ENCODE data around the gene PHKA1. TPM values are rescaled to one million over a fixed set of nuclear protein-coding genes. Genes with fewer than 3 reads are reported as not detected.

The PHKA1 gene
- polyA plus RNA-seq, 2 donors, result 2.8 to 3.3 TPM

DNA sequence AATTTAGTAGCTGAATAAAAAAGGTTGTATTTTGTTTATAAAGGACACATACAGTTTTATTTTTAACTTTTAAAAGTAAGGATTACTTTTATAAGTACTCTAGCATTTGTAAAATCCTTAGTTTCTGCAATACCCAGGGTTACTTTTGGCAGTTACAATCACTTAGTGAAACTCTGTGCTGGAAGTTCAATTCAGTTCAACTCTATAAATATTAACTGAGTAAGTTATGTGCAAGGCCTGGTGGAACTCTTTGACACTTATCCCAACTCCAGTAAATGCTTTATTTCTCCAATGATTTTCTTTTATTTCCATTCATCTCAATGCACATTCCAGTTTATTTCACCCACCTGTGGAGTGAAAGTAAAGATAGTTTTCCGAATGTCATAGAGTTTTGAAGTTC, 78.2 kb downstream of the PHKA1 start:
- Histone ChIP-seq H3K27ac (ENCODE audit: low read depth in 2 of 2, low read length in 1 of 2) (no peak overlapping the region), H3K27me3 (ENCODE audit: control insufficient read depth in 1 of 2, insufficient read depth in 2 of 2, low read length in 2 of 2) (no peaks in the 10 kb centered on the region), H3K36me3 (ENCODE audit: control insufficient read depth in 2 of 2, insufficient read depth in 2 of 2, low read length in 1 of 2) (no peaks in the 10 kb centered on the region), H3K9me3 (ENCODE audit: control insufficient read depth in 2 of 2, insufficient read depth in 1 of 2, low read depth in 1 of 2, low read length in 1 of 2) (no peaks in the 10 kb centered on the region), H3K4me3 (ENCODE audit: low read depth in 1 of 2, low read length in 2 of 2) (no peak overlapping the region), H3K4me1 (ENCODE audit: control insufficient read depth in 2 of 2, insufficient read depth in 2 of 2, low read length in 1 of 2) (no peaks in the 10 kb centered on the region)
- 85 to 89% methylated on average over 1 of the region's 1 CpG for WGBS, 2 donors

DNA sequence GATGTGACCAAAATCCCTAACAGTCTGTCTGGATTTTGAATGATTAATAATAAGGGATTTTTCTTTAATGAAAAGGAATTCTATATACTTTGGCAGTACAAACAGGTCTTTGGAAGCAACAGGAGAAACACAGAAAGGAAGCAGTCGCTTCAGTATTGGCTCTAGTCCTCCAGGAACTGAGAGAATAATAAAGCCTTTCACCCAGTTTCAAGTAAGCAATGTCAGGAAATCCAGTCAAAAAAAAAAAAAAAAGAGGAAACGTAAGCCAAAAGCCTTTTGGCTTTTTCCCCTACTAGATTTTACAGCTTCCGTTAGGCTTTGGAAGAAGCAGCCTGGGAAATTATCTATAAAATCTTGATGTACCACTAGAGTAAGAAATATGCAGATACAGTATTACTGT, 79.8 kb downstream of the PHKA1 start:
- Histone ChIP-seq H3K27ac (ENCODE audit: low read depth in 2 of 2, low read length in 1 of 2) (no peak overlapping the region), H3K4me1 (ENCODE audit: control insufficient read depth in 2 of 2, insufficient read depth in 2 of 2, low read length in 1 of 2) (no peaks in the 10 kb centered on the region)
- WGBS, 2 donors, result 48 to 51% methylated on average over 3 of the region's 3 CpGs

DNA sequence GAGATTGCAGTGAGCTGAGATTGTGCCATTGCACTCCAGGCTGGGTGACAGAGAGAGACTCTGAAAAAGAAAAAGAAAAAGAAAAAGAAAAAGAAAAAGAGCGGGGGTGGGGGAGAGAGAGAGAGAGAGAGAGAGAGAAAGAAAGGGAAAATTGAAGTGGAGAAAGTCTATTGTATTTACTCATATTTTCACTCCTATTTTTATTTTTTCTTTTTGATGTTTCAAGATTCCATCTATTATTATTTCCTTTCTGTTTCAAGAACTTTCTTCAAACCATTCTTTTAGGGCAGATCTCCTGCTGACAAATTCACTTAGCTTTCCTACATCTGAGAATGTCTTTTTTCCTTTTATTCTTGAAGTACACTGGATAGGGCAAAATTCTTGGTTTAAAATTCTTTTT, 83.9 kb downstream of the PHKA1 start:
- H3K27ac ChIP-seq (ENCODE audit: low read depth in 2 of 2, low read length in 1 of 2), result no peak overlapping the region
- WGBS, 2 donors, result 64 to 100% methylated on average over 1 of the region's 1 CpG
- no peaks in the 10 kb centered on the region for H3K4me1 ChIP-seq (ENCODE audit: control insufficient read depth in 2 of 2, insufficient read depth in 2 of 2, low read length in 1 of 2)
- H3K9me3 ChIP-seq (ENCODE audit: control insufficient read depth in 2 of 2, insufficient read depth in 1 of 2, low read depth in 1 of 2, low read length in 1 of 2), result no peaks in the 10 kb centered on the region
- no peaks in the 10 kb centered on the region for H3K27me3 ChIP-seq (ENCODE audit: control insufficient read depth in 1 of 2, insufficient read depth in 2 of 2, low read length in 2 of 2)
- no peaks in the 10 kb centered on the region for H3K36me3 ChIP-seq (ENCODE audit: control insufficient read depth in 2 of 2, insufficient read depth in 2 of 2, low read length in 1 of 2)
- no peak overlapping the region for H3K4me3 ChIP-seq (ENCODE audit: low read depth in 1 of 2, low read length in 2 of 2)

More for the DNA sequence above, 79.8 kb downstream of the PHKA1 start:
- Histone ChIP-seq H3K36me3 (ENCODE audit: control insufficient read depth in 2 of 2, insufficient read depth in 2 of 2, low read length in 1 of 2) (no peaks in the 10 kb centered on the region), H3K9me3 (ENCODE audit: control insufficient read depth in 2 of 2, insufficient read depth in 1 of 2, low read depth in 1 of 2, low read length in 1 of 2) (no peaks in the 10 kb centered on the region), H3K4me3 (ENCODE audit: low read depth in 1 of 2, low read length in 2 of 2) (no peak overlapping the region), H3K27me3 (ENCODE audit: control insufficient read depth in 1 of 2, insufficient read depth in 2 of 2, low read length in 2 of 2) (no peaks in the 10 kb centered on the region)

DNA sequence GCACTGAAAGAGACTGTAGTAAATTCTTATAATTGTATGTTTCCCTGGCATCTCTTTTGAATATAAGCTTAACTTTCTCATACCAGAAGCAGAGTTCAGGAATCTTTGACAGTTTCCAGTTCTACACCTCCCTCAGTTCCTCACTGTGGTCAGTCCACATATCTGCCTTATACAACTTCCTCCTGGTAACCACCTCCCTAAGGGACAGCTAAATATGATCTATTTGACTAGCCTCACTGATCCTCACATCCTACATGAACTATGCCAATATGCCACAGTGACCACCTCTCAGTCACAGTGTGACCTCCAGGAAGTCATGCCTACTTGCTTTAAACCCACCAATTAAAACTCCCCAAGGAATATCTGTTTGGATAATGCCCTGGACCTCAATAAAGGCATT, 89.9 kb downstream of the PHKA1 start:
- no peak overlapping the region for H3K4me3 ChIP-seq (ENCODE audit: low read depth in 1 of 2, low read length in 2 of 2)
- H3K4me1 ChIP-seq (ENCODE audit: control insufficient read depth in 2 of 2, insufficient read depth in 2 of 2, low read length in 1 of 2), result no peaks in the 10 kb centered on the region
- H3K27me3 ChIP-seq (ENCODE audit: control insufficient read depth in 1 of 2, insufficient read depth in 2 of 2, low read length in 2 of 2), result no peaks in the 10 kb centered on the region
- H3K27ac ChIP-seq (ENCODE audit: low read depth in 2 of 2, low read length in 1 of 2), result no peak overlapping the region
- no peaks in the 10 kb centered on the region for H3K9me3 ChIP-seq (ENCODE audit: control insufficient read depth in 2 of 2, insufficient read depth in 1 of 2, low read depth in 1 of 2, low read length in 1 of 2)
- no peaks in the 10 kb centered on the region for H3K36me3 ChIP-seq (ENCODE audit: control insufficient read depth in 2 of 2, insufficient read depth in 2 of 2, low read length in 1 of 2)

DNA sequence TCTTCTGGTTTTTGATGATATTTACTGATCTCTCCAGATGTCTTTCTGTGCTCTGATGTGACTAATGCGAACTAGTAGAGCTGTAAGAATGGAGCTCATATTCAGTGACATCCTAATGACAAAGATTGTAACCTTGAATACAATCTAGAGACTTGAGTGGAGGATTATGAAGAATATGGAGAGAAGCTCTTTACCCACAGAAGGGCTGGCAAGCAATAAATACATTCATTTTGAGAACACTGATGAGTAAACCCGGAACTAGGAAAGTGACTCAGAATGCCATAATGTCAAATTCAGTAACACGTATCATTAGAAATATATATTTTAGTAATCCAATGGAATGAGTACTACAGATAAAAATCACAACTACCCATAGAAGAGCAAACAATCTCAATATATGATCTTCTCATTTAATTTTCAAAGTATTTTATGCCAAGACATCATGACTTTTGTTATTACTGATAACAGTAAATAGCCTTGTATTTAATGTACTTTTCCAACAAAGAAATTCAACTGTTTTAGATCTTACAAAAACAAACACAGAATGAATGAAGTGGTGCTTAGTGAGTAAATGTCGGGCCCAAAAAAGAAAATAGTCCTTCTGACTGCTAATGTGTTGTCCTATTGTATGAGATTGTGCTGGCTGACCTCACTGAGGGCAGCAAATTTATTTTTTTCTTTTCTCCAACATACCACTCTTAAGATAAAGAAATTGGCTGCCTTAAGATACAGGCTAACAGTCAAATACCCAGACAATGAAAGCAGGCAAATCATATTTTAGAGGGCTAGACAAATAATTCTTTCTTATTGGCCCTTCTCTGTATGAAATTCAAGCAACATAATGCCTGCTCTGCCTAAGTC, 92.3 kb downstream of the PHKA1 start:
- Histone ChIP-seq H3K27ac (ENCODE audit: low read depth in 2 of 2, low read length in 1 of 2) (no peak overlapping the region), H3K27me3 (ENCODE audit: control insufficient read depth in 1 of 2, insufficient read depth in 2 of 2, low read length in 2 of 2) (no peaks in the 10 kb centered on the region), H3K36me3 (ENCODE audit: control insufficient read depth in 2 of 2, insufficient read depth in 2 of 2, low read length in 1 of 2) (no peaks in the 10 kb centered on the region), H3K9me3 (ENCODE audit: control insufficient read depth in 2 of 2, insufficient read depth in 1 of 2, low read depth in 1 of 2, low read length in 1 of 2) (no peaks in the 10 kb centered on the region), H3K4me3 (ENCODE audit: low read depth in 1 of 2, low read length in 2 of 2) (no peak overlapping the region), H3K4me1 (ENCODE audit: control insufficient read depth in 2 of 2, insufficient read depth in 2 of 2, low read length in 1 of 2) (no peaks in the 10 kb centered on the region)
- WGBS, 2 donors, result 49 to 58% methylated on average over 4 of the region's 4 CpGs

DNA sequence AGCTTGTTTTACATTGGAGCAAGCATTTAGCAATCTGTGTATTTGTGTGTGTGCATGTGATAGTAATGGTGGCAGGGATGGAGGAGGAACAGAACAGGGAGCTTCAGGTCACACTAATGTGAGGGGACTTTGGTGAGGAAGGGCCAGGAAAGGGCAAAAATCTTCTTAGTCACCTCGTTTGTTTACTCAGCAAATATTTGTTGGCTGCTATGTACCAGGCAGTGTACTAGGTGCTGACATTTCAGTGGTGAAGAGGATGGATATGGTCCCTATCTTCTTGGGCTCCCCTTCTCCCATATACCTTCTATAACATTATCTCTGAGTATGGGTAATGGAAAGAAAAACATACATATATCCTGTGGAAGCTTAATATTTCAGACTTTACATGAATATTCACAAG, 92.9 kb downstream of the PHKA1 start:
- 31 to 50% methylated on average over 1 of the region's 1 CpG for WGBS, 2 donors
- Histone ChIP-seq H3K27ac (ENCODE audit: low read depth in 2 of 2, low read length in 1 of 2) (peak overlapping the region in 1 of 2 donors; percentile 64), H3K9me3 (ENCODE audit: control insufficient read depth in 2 of 2, insufficient read depth in 1 of 2, low read depth in 1 of 2, low read length in 1 of 2) (no peaks in the 10 kb centered on the region)

DNA sequence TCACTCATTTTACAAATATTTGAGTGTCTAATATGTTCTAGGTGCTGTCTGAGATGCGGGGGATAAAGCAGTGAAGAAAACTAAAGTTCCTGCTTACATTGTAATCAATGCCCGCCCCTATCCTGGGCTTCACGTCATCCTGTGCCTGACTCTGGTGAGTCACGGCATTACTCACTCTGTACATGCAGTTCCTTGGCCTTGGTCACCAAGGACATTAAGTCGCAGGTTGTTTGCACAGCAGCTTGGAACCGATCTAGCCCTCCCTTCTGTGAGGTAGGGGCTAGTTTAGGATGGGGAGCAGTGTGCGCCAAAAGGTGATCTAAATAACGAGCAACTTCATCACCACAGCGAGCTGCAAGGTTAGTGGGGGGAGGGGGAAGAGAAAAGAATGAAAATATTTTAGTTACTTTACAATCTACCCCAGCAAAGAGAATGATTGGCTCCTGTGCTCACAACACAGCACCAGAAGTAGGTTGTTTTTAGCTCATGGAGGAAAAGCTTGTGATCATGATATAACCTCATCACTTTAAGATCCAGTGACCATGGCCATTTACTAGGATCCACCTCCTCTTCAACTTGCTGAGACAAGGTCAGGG, 93.5 kb downstream of the PHKA1 start:
- Histone ChIP-seq H3K27ac (ENCODE audit: low read depth in 2 of 2, low read length in 1 of 2) (peak overlapping the region; percentile 6 to 64), H3K4me3 (ENCODE audit: low read depth in 1 of 2, low read length in 2 of 2) (no peak overlapping the region)
- WGBS, 2 donors, result 38 to 44% methylated on average over 9 of the region's 9 CpGs

More for the DNA sequence above, 92.9 kb downstream of the PHKA1 start:
- Histone ChIP-seq H3K27me3 (ENCODE audit: control insufficient read depth in 1 of 2, insufficient read depth in 2 of 2, low read length in 2 of 2) (no peaks in the 10 kb centered on the region), H3K4me3 (ENCODE audit: low read depth in 1 of 2, low read length in 2 of 2) (no peak overlapping the region), H3K4me1 (ENCODE audit: control insufficient read depth in 2 of 2, insufficient read depth in 2 of 2, low read length in 1 of 2) (no peaks in the 10 kb centered on the region), H3K36me3 (ENCODE audit: control insufficient read depth in 2 of 2, insufficient read depth in 2 of 2, low read length in 1 of 2) (no peaks in the 10 kb centered on the region)

DNA sequence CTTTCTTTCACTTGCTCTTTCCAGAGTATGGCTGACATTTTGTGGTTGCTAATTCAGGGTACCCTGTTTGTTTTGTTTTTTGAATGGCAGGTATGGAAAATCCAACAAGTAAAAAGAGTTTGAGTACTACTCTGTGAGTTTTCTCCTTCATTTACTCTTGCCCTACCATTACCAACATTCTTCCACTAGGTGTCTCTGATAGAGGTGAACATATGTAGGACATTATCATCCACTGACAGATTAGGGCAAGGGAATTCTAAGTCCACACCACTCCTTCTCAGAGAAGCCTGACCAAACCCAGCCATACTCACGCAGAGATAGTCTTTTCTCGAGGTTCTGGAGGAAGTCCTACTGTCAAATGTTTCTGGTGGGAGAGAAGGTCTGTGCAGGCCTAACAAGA, 104.8 kb downstream of the PHKA1 start:
- no peaks in the 10 kb centered on the region for H3K36me3 ChIP-seq (ENCODE audit: control insufficient read depth in 2 of 2, insufficient read depth in 2 of 2, low read length in 1 of 2)
- no peaks in the 10 kb centered on the region for H3K4me1 ChIP-seq (ENCODE audit: control insufficient read depth in 2 of 2, insufficient read depth in 2 of 2, low read length in 1 of 2)
- 63 to 70% methylated on average over 2 of the region's 2 CpGs for WGBS, 2 donors
- no peak overlapping the region for H3K4me3 ChIP-seq (ENCODE audit: low read depth in 1 of 2, low read length in 2 of 2)
- H3K27me3 ChIP-seq (ENCODE audit: control insufficient read depth in 1 of 2, insufficient read depth in 2 of 2, low read length in 2 of 2), result no peaks in the 10 kb centered on the region
- H3K27ac ChIP-seq (ENCODE audit: low read depth in 2 of 2, low read length in 1 of 2), result no peak overlapping the region
- no peaks in the 10 kb centered on the region for H3K9me3 ChIP-seq (ENCODE audit: control insufficient read depth in 2 of 2, insufficient read depth in 1 of 2, low read depth in 1 of 2, low read length in 1 of 2)

More for the DNA sequence above, 93.5 kb downstream of the PHKA1 start:
- Histone ChIP-seq H3K9me3 (ENCODE audit: control insufficient read depth in 2 of 2, insufficient read depth in 1 of 2, low read depth in 1 of 2, low read length in 1 of 2) (no peaks in the 10 kb centered on the region), H3K4me1 (ENCODE audit: control insufficient read depth in 2 of 2, insufficient read depth in 2 of 2, low read length in 1 of 2) (no peaks in the 10 kb centered on the region), H3K27me3 (ENCODE audit: control insufficient read depth in 1 of 2, insufficient read depth in 2 of 2, low read length in 2 of 2) (no peaks in the 10 kb centered on the region), H3K36me3 (ENCODE audit: control insufficient read depth in 2 of 2, insufficient read depth in 2 of 2, low read length in 1 of 2) (no peaks in the 10 kb centered on the region)

DNA sequence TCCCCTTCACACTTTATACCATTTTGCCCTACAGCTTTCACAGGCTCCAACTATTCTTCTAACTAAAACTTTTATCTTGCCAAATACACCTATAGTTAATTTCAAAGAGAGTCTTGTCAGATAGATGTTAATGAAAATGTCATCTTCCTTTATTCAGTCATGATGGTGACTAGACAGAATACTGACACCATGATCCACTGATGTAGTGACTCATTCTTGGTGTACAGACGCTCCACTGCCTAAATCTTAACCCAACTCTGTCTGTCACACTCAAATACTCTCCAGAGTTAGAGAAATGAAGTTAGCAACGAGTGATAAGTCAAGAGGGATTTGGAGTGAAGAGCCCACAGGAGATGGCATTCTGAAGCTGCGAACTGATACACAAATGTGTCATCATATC, 109.4 kb downstream of the PHKA1 start:
- 67 to 80% methylated on average over 3 of the region's 3 CpGs for WGBS, 2 donors
- Histone ChIP-seq H3K36me3 (ENCODE audit: control insufficient read depth in 2 of 2, insufficient read depth in 2 of 2, low read length in 1 of 2) (no peaks in the 10 kb centered on the region), H3K4me3 (ENCODE audit: low read depth in 1 of 2, low read length in 2 of 2) (no peak overlapping the region), H3K27ac (ENCODE audit: low read depth in 2 of 2, low read length in 1 of 2) (no peak overlapping the region), H3K4me1 (ENCODE audit: control insufficient read depth in 2 of 2, insufficient read depth in 2 of 2, low read length in 1 of 2) (no peaks in the 10 kb centered on the region), H3K27me3 (ENCODE audit: control insufficient read depth in 1 of 2, insufficient read depth in 2 of 2, low read length in 2 of 2) (no peaks in the 10 kb centered on the region), H3K9me3 (ENCODE audit: control insufficient read depth in 2 of 2, insufficient read depth in 1 of 2, low read depth in 1 of 2, low read length in 1 of 2) (no peaks in the 10 kb centered on the region)

DNA sequence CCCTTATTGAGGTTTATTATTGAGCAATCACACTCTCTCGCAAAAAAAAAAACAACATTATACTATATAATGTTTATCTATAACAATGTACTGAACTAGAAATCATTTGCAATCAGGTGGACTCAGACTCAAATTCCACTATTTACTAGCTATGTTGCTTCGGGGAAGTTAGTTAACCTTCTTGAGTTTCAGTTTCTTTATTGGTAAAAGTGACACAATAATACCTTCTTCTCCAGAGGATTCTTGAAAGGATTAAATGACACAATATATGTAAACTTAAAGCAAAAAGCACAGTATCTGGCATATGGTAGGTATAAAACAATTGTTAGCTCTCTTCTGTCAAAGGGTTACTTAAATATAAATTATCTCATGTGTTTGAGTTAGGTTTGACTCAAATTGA, 110.0 kb downstream of the PHKA1 start:
- no peak overlapping the region for H3K27ac ChIP-seq (ENCODE audit: low read depth in 2 of 2, low read length in 1 of 2)
- WGBS, 2 donors, result 78 to 82% methylated on average over 2 of the region's 2 CpGs
- no peaks in the 10 kb centered on the region for H3K9me3 ChIP-seq (ENCODE audit: control insufficient read depth in 2 of 2, insufficient read depth in 1 of 2, low read depth in 1 of 2, low read length in 1 of 2)
- no peaks in the 10 kb centered on the region for H3K36me3 ChIP-seq (ENCODE audit: control insufficient read depth in 2 of 2, insufficient read depth in 2 of 2, low read length in 1 of 2)
- H3K27me3 ChIP-seq (ENCODE audit: control insufficient read depth in 1 of 2, insufficient read depth in 2 of 2, low read length in 2 of 2), result no peaks in the 10 kb centered on the region
- no peak overlapping the region for H3K4me3 ChIP-seq (ENCODE audit: low read depth in 1 of 2, low read length in 2 of 2)
- H3K4me1 ChIP-seq (ENCODE audit: control insufficient read depth in 2 of 2, insufficient read depth in 2 of 2, low read length in 1 of 2), result no peaks in the 10 kb centered on the region
